CD4-positive, CD25-positive, alpha-beta regulatory T cell (primary cell): ENCODE measurements around the gene SYT7. TPM values are rescaled to one million over a fixed set of nuclear protein-coding genes. Genes with fewer than 3 reads are reported as not detected.

Experiments used
- ATAC-seq, 2 donors: fragments of 150-1000 bp; cut with Tn5 transposase; one replicate each; pipeline ENCODE4 v1.10.0; 2021; ENCODE audit warnings: low read depth in 2 of 2, moderate number of reproducible peaks in 2 of 2, moderate library complexity in 1 of 2
- DNase-seq, 3 donors: peaks; one replicate each; pipeline versions ENCODE4 v3.0.0 to v3.0.0-alpha.2; 2012 to 2022; ENCODE audit warnings: mixed read lengths in 1 of 3
- H3K27ac ChIP-seq: one replicate; pipeline ENCODE4 v1.7.0; 2013; ENCODE audit warnings: mild to moderate bottlenecking, low read length; ENCODE audit not compliant: insufficient read depth, poor library complexity, severe bottlenecking
- H3K27me3 ChIP-seq: one replicate; pipeline ENCODE4 v1.7.0; 2013; ENCODE audit warnings: low read length; ENCODE audit not compliant: control insufficient read depth, insufficient read depth
- H3K36me3 ChIP-seq: one replicate; pipeline ENCODE4 v1.7.0; 2013; ENCODE audit warnings: mild to moderate bottlenecking, low read length, moderate library complexity; ENCODE audit not compliant: control insufficient read depth, insufficient read depth
- H3K4me1 ChIP-seq: 2 replicates; pipeline ENCODE4 v1.7.0; 2013; ENCODE audit warnings: mild to moderate bottlenecking, low read length; ENCODE audit not compliant: insufficient read depth, control insufficient read depth, poor library complexity, severe bottlenecking
- H3K4me3 ChIP-seq: one replicate; pipeline ENCODE4 v1.7.0; 2013; ENCODE audit warnings: low read depth, mild to moderate bottlenecking, low read length, moderate library complexity
- H3K9me3 ChIP-seq, 2 experiments: 1 replicate in 1 of 2; 2 replicates in 1 of 2; pipeline ENCODE4 v1.7.0; 2013; ENCODE audit warnings: low read length in 2 of 2, mild to moderate bottlenecking in 1 of 2, moderate library complexity in 1 of 2; ENCODE audit not compliant: control insufficient read depth in 2 of 2
- H3K27ac Mint-ChIP-seq, 3 donors: one replicate each; pipeline ENCODE4 v1.8.0; 2020 to 2022; ENCODE audit warnings: mild to moderate bottlenecking in 3 of 3, mixed read lengths in 3 of 3, moderate library complexity in 2 of 3
- H3K27me3 Mint-ChIP-seq: one replicate; pipeline ENCODE4 v1.8.0; 2022; ENCODE audit warnings: mild to moderate bottlenecking, mixed read lengths
- H3K36me3 Mint-ChIP-seq: one replicate; pipeline ENCODE4 v1.8.0; 2020; ENCODE audit warnings: mixed read lengths
- H3K4me1 Mint-ChIP-seq, 4 donors: one replicate each; pipeline ENCODE4 v1.8.0; 2020 to 2022; ENCODE audit warnings: mixed read lengths in 4 of 4, mild to moderate bottlenecking in 1 of 4
- H3K4me3 Mint-ChIP-seq, 4 donors: one replicate each; pipeline ENCODE4 v1.8.0; 2020 to 2022; ENCODE audit warnings: mild to moderate bottlenecking in 4 of 4, mixed read lengths in 4 of 4, moderate library complexity in 3 of 4
- H3K9me3 Mint-ChIP-seq, 7 donors: one replicate each; pipeline ENCODE4 v1.8.0; 2020 to 2022; ENCODE audit warnings: mixed read lengths in 7 of 7, mild to moderate bottlenecking in 3 of 7, moderate library complexity in 2 of 7
- polyA plus RNA-seq, 4 donors: library from polyadenylated mRNA; unstranded; fragments of 300-500 nt; fragmentation: Illumina TruSeq; gene quantifications; one replicate each; pipeline ENCODE4 v1.2.3, GENCODE V29; 2021
- total RNA-seq: library from RNA; stranded (reverse); gene quantifications from one replicate; pipeline ENCODE4 v1.2.3, GENCODE V29; 2022

The SYT7 gene
- total RNA-seq (0.20 TPM), polyA plus RNA-seq (not detected)

- Mint-ChIP-seq H3K36me3 (peaks cover 3% of the 10 kb centered on the region), H3K27ac (peak within 1 kb of the TSS; percentile 60 to 87 (median 73)), H3K9me3 (peaks cover 0 to 3% (median 0%) of the 10 kb centered on the region in 7 donors), H3K4me3 (peak within 1 kb of the TSS; percentile 85 to 91 (median 88)), H3K4me1 (peaks cover 0 to 19% (median 7%) of the 10 kb centered on the region in 4 donors), H3K27me3 (peaks cover 67% of the 10 kb centered on the region)
- Histone ChIP-seq H3K4me3 (peak within 1 kb of the TSS; percentile 48), H3K27ac (no peak within 1 kb of the TSS), H3K27me3 (peaks cover 13% of the 10 kb centered on the region), H3K9me3 (no peaks in the 10 kb centered on the region), H3K4me1 (peaks cover 14% of the 10 kb centered on the region), H3K36me3 (no peaks in the 10 kb centered on the region)
- peak; percentile 83 to 95 (median 95) for DNase-seq
- ATAC-seq, result peak; percentile 82 to 84
Observed at GRCh38 chr11:61581030-61581928, at the start of gene SYT7. SYT7 (minus strand) TSS chr11:61581076; CDS start chr11:61580820, 256 bp downstream.

GRCh38 chr11:61630089-61630488, 49.2 kb upstream of the SYT7 start:
- Mint-ChIP-seq H3K4me1 (no peaks in the 10 kb centered on the region), H3K4me3 (peak overlapping the region in 1 of 4 donors; percentile 74), H3K36me3 (no peaks in the 10 kb centered on the region), H3K27me3 (peaks cover 8% of the 10 kb centered on the region), H3K9me3 (peaks cover 0 to 2% (median 0%) of the 10 kb centered on the region in 7 donors), H3K27ac (no peak overlapping the region)
- Histone ChIP-seq H3K27ac (no peak overlapping the region), H3K4me1 (no peaks in the 10 kb centered on the region), H3K4me3 (no peak overlapping the region), H3K36me3 (no peaks in the 10 kb centered on the region), H3K9me3 (no peaks in the 10 kb centered on the region), H3K27me3 (no peaks in the 10 kb centered on the region)
- ATAC-seq, result no peak
- DNase-seq, result no peak

GRCh38 chr11:61629082-61629833, 48.4 kb upstream of the SYT7 start:
- DNase-seq (no peak), ATAC-seq (no peak)
- no peak overlapping the region for H3K4me3 Mint-ChIP-seq
- H3K27ac ChIP-seq, result no peak overlapping the region
- H3K36me3 ChIP-seq, result no peaks in the 10 kb centered on the region
- H3K4me1 ChIP-seq, result no peaks in the 10 kb centered on the region
- H3K36me3 Mint-ChIP-seq, result no peaks in the 10 kb centered on the region
- H3K9me3 ChIP-seq, result no peaks in the 10 kb centered on the region
- H3K27me3 ChIP-seq, result no peaks in the 10 kb centered on the region
- no peak overlapping the region for H3K4me3 ChIP-seq
- no peaks in the 10 kb centered on the region for H3K4me1 Mint-ChIP-seq
- peaks cover 0 to 2% (median 0%) of the 10 kb centered on the region in 7 donors for H3K9me3 Mint-ChIP-seq
- H3K27ac Mint-ChIP-seq, result no peak overlapping the region
- H3K27me3 Mint-ChIP-seq, result peaks cover 8% of the 10 kb centered on the region

- no peaks in the 10 kb centered on the region for H3K4me1 ChIP-seq
- no peak overlapping the region for H3K27ac ChIP-seq
- no peak for DNase-seq
- H3K9me3 ChIP-seq, result no peaks in the 10 kb centered on the region
- no peak overlapping the region for H3K4me3 Mint-ChIP-seq
- H3K27me3 Mint-ChIP-seq, result peaks cover 8% of the 10 kb centered on the region
- no peak overlapping the region for H3K4me3 ChIP-seq
- H3K36me3 ChIP-seq, result no peaks in the 10 kb centered on the region
- H3K27me3 ChIP-seq, result no peaks in the 10 kb centered on the region
- H3K4me1 Mint-ChIP-seq, result no peaks in the 10 kb centered on the region
- H3K9me3 Mint-ChIP-seq, result peaks cover 0 to 2% (median 0%) of the 10 kb centered on the region in 7 donors
- H3K27ac Mint-ChIP-seq, result no peak overlapping the region
- no peak for ATAC-seq
- no peaks in the 10 kb centered on the region for H3K36me3 Mint-ChIP-seq
Observed at GRCh38 chr11:61628662-61628970, 47.7 kb upstream of the SYT7 start.

GRCh38 chr11:61627850-61628661, 47.2 kb upstream of the SYT7 start:
- H3K9me3 ChIP-seq, result no peaks in the 10 kb centered on the region
- H3K4me1 Mint-ChIP-seq, result no peaks in the 10 kb centered on the region
- DNase-seq, result peak in 1 of 3 donors; percentile 19
- no peaks in the 10 kb centered on the region for H3K27me3 ChIP-seq
- H3K27me3 Mint-ChIP-seq, result peaks cover 8% of the 10 kb centered on the region
- H3K4me3 ChIP-seq, result no peak overlapping the region
- H3K4me1 ChIP-seq, result no peaks in the 10 kb centered on the region
- H3K27ac Mint-ChIP-seq, result no peak overlapping the region
- H3K27ac ChIP-seq, result no peak overlapping the region
- no peaks in the 10 kb centered on the region for H3K36me3 ChIP-seq
- H3K4me3 Mint-ChIP-seq, result no peak overlapping the region
- no peaks in the 10 kb centered on the region for H3K36me3 Mint-ChIP-seq
- H3K9me3 Mint-ChIP-seq, result peaks cover 0 to 2% (median 0%) of the 10 kb centered on the region in 7 donors
- no peak for ATAC-seq

GRCh38 chr11:61626580-61627380, 45.9 kb upstream of the SYT7 start:
- H3K36me3 Mint-ChIP-seq, result no peaks in the 10 kb centered on the region
- Histone ChIP-seq H3K4me1 (no peaks in the 10 kb centered on the region), H3K9me3 (no peaks in the 10 kb centered on the region), H3K4me3 (no peak overlapping the region), H3K36me3 (no peaks in the 10 kb centered on the region), H3K27me3 (no peaks in the 10 kb centered on the region), H3K27ac (no peak overlapping the region)
- H3K27me3 Mint-ChIP-seq, result peaks cover 11% of the 10 kb centered on the region
- no peak overlapping the region for H3K27ac Mint-ChIP-seq
- no peak for ATAC-seq
- H3K4me3 Mint-ChIP-seq, result no peak overlapping the region
- no peak for DNase-seq
- H3K9me3 Mint-ChIP-seq, result peaks cover 0 to 2% (median 0%) of the 10 kb centered on the region in 7 donors
- no peaks in the 10 kb centered on the region for H3K4me1 Mint-ChIP-seq

- Histone ChIP-seq H3K27me3 (no peaks in the 10 kb centered on the region), H3K4me1 (no peaks in the 10 kb centered on the region), H3K27ac (no peak overlapping the region), H3K9me3 (no peaks in the 10 kb centered on the region), H3K36me3 (no peaks in the 10 kb centered on the region), H3K4me3 (no peak overlapping the region)
- no peak for ATAC-seq
- H3K27me3 Mint-ChIP-seq, result peaks cover 13% of the 10 kb centered on the region
- no peaks in the 10 kb centered on the region for H3K4me1 Mint-ChIP-seq
- H3K27ac Mint-ChIP-seq, result no peak overlapping the region
- H3K36me3 Mint-ChIP-seq, result no peaks in the 10 kb centered on the region
- no peak for DNase-seq
- no peak overlapping the region for H3K4me3 Mint-ChIP-seq
- peaks cover 0 to 2% (median 0%) of the 10 kb centered on the region in 7 donors for H3K9me3 Mint-ChIP-seq
Observed at GRCh38 chr11:61625525-61625924, 44.6 kb upstream of the SYT7 start.
